Putamen (tissue), 1 donor: ENCODE results near the gene LDLRAD3.
A peak's percentile ranks its signal among the peaks of the same experiment; 100 is the strongest.

ENCODE experiments used
- DNase-seq: peaks from one replicate; pipeline ENCODE4 v3.0.0-alpha.2; 2016; ENCODE audit warnings: low spot score

Gene LDLRAD3

DNA sequence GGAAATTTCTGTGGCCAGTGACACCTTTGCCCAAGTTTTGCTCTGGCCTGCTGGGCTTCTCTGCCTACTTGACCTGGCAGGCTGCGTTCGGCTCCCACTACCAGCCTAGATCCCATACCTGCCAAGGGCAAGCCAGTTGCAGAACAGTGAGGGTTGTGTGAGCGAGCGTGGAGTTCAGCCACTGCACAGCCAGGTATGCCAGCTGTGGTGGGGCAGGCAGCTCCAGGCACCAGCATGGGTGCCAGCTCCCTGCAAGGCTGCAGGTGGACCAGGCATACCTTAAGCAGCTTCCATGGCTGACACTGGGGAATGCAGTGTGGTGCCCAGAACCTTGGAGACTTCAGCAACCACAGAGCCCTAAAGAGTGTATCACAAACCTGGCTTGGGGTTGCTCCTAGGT lies 133.5 kb downstream of the LDLRAD3 start:
- no peak for DNase-seq

GRCh38 chr11:36077886-36078685 lies 134.2 kb downstream of the LDLRAD3 start:
- DNase-seq, result no peak

DNA sequence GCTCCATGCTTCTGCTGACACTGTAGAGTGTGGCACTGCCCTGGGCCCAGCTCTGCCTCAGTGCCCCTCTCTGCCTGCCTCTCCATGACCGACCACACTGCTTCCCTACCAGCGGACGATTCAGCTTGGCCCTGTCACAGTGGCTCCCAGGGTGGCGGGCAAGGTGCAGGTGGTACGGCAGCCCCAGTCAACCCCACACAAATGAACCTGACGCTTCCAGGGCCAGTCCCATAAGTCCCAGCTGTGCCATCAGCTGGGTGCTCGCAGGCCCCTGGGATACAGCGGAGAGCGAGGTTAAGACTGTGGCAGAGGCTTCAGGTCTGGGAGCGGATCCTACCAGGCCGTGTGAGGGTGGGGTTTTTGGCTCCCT lies 134.8 kb downstream of the LDLRAD3 start:
- no peak for DNase-seq

DNA sequence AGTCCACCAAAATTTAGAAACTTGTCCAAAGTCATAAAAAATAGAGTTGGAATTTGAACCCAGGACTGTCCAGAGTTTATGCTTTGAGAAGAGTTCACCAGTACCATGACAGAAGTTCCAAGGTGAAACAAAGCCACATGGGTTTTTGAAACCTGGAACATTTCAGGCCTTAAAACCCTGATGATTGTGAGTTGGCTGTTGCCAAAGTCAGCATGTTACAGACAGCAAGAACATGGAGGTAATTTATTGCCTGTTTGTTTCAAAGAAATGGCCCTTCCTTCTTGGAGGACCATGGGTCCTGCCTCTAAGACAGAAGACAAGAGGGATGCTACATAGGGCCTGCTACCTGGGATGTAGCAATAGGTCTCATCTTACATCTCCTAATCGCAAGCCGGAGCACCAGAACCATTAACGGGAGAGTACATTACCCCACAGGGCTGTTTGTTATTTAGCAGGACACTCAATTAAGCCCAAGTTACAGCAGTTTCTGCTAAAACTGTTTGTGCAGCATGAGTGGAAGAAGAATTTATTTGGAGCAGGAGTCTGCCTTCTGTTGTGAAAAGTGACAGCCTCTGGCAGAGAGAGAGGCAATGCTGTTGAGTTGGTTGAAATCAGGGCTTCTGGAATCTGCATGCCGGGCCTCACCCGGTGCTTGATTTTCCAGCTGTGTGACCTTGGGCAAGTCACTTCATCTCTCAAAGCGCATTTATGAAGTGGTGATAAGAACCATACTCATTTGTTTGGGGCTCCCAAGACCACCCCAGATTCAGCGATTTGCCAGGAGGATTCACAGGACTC lies 136.2 kb downstream of the LDLRAD3 start:
- no peak for DNase-seq

DNA sequence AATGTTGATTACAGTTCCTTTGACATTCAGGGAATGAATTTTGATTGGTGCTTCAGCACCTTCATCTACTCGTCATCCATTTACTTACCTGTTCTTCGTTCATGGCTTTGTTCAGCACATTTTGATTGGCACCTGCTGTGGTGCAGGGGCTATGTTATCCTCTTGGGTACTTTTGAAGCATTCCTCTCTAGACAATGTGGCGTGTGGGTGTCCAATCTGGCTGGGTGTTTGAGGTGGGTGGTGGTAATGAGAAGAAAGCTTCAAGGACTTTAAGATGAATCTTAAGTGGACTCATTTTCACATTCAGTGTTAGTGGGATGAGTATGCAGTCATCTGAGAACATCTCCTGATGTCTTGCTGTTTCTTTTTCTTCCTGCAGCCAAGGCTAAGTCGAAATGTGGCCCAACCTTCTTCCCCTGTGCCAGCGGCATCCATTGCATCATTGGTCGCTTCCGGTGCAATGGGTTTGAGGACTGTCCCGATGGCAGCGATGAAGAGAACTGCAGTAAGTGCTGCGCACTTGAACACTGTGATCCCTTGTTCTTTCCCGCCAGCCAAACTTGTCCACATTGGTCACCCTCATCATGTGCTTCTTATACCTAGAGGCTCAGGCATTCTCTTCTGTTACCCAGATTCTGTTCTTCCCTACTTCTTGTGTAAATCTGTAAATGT lies 137.5 kb downstream of the LDLRAD3 start:
- no peak for DNase-seq

- no peak for DNase-seq
Measured at GRCh38 chr11:36086366-36086765, 142.5 kb downstream of the LDLRAD3 start.

GRCh38 chr11:36088266-36088972 lies 144.6 kb downstream of the LDLRAD3 start:
- DNase-seq, result no peak

- no peak for DNase-seq
Measured at GRCh38 chr11:36089920-36090319, 146.1 kb downstream of the LDLRAD3 start.

- DNase-seq, result no peak
Measured at GRCh38 chr11:36090356-36091109, 146.7 kb downstream of the LDLRAD3 start.

DNA sequence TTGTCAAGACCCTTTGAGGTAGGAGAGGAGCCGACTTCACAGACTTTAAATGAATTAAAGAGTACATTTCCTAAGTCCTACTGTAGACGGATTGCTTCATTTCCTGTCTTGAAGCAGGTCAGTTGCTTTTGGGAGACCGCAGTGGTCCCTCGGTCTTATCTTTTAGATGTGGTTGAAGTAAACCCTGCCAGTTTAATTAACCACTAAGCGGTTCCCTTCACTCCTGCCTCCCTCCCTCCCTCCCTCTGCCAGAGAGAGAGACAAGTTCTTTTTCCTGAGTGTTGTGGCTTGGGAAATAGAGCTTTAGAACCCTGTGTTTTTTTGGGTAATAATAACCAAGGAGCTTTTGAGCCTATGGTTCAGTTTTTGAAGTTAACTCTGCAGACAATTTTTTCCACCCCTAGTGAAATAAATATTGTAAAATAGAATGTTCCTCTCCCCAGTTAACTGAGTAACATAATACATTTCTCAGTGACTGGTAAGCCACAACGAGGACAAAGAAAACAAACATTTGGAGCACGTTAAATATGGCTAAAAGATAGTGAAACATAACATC lies 147.5 kb downstream of the LDLRAD3 start:
- no peak for DNase-seq

DNA sequence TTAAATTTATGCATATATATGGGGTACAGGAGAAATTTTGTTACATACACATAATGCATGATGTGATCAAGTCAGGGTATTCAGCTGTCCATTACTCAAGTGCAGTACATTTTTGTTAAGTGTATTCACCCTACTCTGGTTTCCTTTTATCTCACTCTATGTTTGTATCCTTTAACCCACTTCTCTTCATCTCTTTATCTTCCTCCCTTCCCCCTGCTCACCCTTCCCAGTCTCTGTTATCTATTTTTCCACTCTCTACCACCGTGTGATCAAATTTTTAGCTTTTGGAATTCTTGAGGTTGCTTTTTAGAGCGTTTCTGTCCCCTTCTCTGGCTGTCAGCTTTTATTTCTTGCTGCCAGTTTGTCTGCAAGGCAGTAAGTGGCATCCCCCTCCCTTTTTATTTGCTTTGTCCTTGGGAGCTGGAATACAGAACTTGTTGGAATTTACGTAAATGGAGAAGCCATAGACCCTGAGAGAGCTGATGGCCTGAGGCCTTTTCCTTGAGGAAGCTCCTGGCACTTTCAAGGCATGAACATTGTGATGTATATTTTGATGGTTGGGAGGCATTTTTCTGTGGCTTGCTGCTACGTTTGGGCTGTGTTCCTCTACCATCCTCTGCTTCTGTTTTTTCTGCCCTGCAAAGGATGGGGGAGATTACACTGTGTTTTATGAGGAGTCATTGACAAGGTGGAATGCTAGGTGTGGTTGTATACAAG lies 148.6 kb downstream of the LDLRAD3 start:
- DNase-seq, result no peak

- DNase-seq, result no peak
Measured at GRCh38 chr11:36093548-36093947, 149.7 kb downstream of the LDLRAD3 start.

DNA sequence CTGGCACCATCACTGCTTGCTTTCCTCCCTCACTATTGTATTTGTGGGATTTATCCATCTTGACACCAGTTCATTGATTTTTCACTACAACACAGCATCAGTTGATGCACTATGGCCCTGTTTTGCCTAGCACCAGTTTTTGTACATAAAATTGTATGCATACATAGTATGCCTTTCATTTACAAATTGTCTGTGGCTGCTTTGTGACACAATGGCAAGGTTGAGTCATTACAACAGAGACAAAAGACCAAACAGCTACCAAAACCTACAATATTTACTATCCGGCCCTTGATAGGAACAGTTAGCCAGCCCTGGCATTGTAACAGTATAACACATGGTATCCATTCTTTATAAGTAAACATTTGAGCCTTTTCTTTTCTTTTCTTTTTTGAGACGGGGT lies 150.3 kb downstream of the LDLRAD3 start:
- DNase-seq, result no peak

- DNase-seq, result no peak
Measured at GRCh38 chr11:36095716-36096115, 151.9 kb downstream of the LDLRAD3 start.

GRCh38 chr11:36097219-36097650 lies 153.4 kb downstream of the LDLRAD3 start:
- no peak for DNase-seq

DNA sequence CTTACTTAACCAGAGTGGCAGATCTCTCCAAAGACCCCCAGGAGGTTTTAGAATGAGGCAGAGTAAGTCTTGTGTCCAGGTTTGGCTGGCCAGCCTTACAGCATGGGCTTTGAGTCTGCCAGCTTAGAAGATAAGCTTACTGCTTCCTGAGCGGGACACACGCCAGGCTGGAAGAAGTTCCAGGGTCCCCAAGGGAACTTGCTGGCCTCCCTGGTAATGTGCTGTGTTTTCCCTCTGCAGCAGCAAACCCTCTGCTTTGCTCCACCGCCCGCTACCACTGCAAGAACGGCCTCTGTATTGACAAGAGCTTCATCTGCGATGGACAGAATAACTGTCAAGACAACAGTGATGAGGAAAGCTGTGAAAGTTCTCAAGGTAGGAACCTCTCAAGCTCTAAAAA lies 154.2 kb downstream of the LDLRAD3 start:
- no peak for DNase-seq

DNA sequence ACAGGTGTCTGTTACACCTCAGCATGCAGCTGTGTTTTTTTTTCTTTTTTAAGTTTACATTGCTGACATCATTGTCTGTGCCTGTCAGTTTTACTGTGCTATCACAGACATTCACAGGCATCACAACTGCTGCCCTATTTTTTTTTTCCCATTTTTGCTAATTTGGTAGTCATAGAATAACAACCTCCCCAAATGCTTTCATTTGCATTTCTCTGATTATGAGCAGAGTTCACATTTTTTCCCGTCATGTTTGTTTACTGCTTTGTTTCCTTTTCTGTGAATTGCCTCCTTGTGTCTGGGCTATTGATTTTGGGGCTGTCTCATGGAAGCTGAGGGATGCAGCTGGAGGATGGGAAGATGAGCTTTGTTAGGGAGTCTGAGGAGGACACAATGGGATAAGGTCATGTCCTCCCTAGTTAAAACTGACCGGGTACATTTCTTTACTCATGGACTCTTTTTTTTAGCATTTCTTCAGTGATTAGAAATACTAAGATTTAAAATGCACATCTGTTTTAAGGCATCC lies 155.1 kb downstream of the LDLRAD3 start:
- peak; percentile 71 for DNase-seq

DNA sequence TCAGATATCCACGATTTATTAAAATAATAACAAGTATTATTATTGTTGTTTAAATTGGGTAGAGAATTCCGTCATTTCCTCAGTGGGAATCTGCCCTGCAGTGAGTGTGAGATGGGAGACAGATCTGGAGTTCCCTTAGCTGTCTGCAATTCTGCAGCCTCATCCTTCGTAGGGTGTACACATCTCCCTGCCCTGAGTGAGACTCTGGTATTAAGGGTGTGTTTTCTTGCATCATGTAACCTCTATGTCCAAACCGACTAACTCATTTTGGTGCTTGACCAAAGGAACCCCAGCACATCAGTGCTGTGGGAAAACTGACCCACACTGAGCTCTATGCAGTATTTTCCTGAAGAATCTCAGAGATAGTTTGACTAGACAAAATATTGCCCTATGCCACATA lies 157.6 kb downstream of the LDLRAD3 start:
- DNase-seq, result no peak

- no peak for DNase-seq
Measured at GRCh38 chr11:36102868-36103267, 159.0 kb downstream of the LDLRAD3 start.

- no peak for DNase-seq
Measured at GRCh38 chr11:36103933-36104530, 160.2 kb downstream of the LDLRAD3 start.
